Breast epithelium (tissue), 3 donors: Measurements from ENCODE around the gene AKT1S1.

Experiments used
- POLR2A ChIP-seq: fragments of 450-650 bp; IDR thresholded peaks from one replicate; pipeline ENCODE4 v1.6.1; 2016; ENCODE audit warnings: antibody characterized with exemption, mild to moderate bottlenecking, moderate library complexity
- POLR2AphosphoS5 ChIP-seq, 3 donors: sonication (generic); formaldehyde crosslinking; IDR thresholded peaks; one replicate each; pipeline ENCODE4 v1.6.1; 2017; ENCODE audit warnings: antibody characterized with exemption in 3 of 3
- TF ChIP-seq, protein P1 (sequence below), 3 donors: fragments of 450-650 bp; IDR thresholded peaks; one replicate each; pipeline ENCODE4 v1.5.1; 2016 to 2017; ENCODE audit warnings: antibody characterized with exemption in 3 of 3, mild to moderate bottlenecking in 3 of 3, moderate library complexity in 3 of 3

DNA sequence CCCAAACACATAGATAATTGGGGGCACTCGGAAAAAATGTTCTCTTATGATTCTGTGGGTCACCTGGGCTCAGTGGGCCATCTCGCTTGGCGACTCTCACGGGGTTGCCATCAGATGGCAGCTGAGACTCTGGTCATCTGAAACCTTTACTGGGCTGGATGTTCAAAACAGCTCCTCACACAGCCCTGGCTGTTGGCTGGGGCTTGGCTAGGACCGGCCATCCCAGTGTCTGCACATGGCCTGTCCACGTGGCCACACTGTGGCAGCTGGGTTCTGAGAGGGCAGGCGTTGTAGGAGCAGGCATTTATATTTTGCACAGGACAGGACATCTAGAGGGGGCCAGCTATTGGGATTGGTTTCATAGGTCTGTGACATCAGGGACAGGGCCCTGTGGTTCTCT, 43.6 kb downstream of the AKT1S1 start:
- TF ChIP-seq, protein P1, sequence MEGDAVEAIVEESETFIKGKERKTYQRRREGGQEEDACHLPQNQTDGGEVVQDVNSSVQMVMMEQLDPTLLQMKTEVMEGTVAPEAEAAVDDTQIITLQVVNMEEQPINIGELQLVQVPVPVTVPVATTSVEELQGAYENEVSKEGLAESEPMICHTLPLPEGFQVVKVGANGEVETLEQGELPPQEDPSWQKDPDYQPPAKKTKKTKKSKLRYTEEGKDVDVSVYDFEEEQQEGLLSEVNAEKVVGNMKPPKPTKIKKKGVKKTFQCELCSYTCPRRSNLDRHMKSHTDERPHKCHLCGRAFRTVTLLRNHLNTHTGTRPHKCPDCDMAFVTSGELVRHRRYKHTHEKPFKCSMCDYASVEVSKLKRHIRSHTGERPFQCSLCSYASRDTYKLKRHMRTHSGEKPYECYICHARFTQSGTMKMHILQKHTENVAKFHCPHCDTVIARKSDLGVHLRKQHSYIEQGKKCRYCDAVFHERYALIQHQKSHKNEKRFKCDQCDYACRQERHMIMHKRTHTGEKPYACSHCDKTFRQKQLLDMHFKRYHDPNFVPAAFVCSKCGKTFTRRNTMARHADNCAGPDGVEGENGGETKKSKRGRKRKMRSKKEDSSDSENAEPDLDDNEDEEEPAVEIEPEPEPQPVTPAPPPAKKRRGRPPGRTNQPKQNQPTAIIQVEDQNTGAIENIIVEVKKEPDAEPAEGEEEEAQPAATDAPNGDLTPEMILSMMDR (IDR thresholded peaks at IDR 0.05) = no peak
- no peak for TF ChIP-seq POLR2A
- no peak for TF ChIP-seq POLR2AphosphoS5 (IDR thresholded peaks at IDR 0.05)
